ENCODE measurements around the gene FAM120A. TPM values are rescaled to one million over a fixed set of nuclear protein-coding genes. Genes with fewer than 3 reads are reported as not detected.

FAM120A gene
- total and polyA plus RNA-seq, 9 of the 15 experiments (the other 6 are each of a cell fraction or from before 2014, with no cell fraction given) = 8.7 to 71.0 (median 42.2) TPM

- TF ChIP-seq DPF2 (IDR thresholded peaks at IDR 0.05) (0 out of 2 replicates have a peak, but pooled peaks have one; percentile 38), NFE2L1 (tag; IDR thresholded peaks at IDR 0.05; ENCODE audit: borderline replicate concordance, low read depth) (peak; percentile 96), ZKSCAN1 (IDR thresholded peaks at IDR 0.05; ENCODE audit: low read depth, low read length) (no peak), FIP1L1 (IDR thresholded peaks at IDR 0.05; ENCODE audit: low read depth, low read length, poor library complexity, severe bottlenecking) (no peak), CC2D1A (IDR thresholded peaks at IDR 0.05) (no peak), ZNF212 (CRISPR knock-in tag; IDR thresholded peaks at IDR 0.05) (no peak), BACH1 (tag; IDR thresholded peaks at IDR 0.05) (peak; percentile 79), SMARCE1 (IDR thresholded peaks at IDR 0.05) (0 out of 2 replicates have a peak, but pooled peaks have one; percentile 25), HSF4 (CRISPR knock-in tag; IDR thresholded peaks at IDR 0.05; ENCODE audit: borderline replicate concordance) (no peak), CCAR2 (IDR thresholded peaks at IDR 0.05; ENCODE audit: low read depth, low read length) (no peak), SMARCA4 (IDR thresholded peaks at IDR 0.05) (peak; percentile 48; the same call in 1 of the 2 replicates), SETDB1 (IDR thresholded peaks at IDR 0.05; ENCODE audit: low read length) (no peak), CREB3 (tag; conservative IDR thresholded peaks at IDR 0.05; ENCODE audit: low read depth) (no peak), RHOXF2B (CRISPR knock-in tag; conservative IDR thresholded peaks at IDR 0.05) (no peak), PTTG1 (tag; IDR thresholded peaks at IDR 0.05; ENCODE audit: low read depth) (no peak), NR3C1 (CRISPR knock-in tag; IDR thresholded peaks at IDR 0.05) (no peak), RB1 (IDR thresholded peaks at IDR 0.05; ENCODE audit: low read depth) (no peak), LCOR (CRISPR knock-in tag; IDR thresholded peaks at IDR 0.05) (no peak)
- TF ChIP-seq, protein P1, sequence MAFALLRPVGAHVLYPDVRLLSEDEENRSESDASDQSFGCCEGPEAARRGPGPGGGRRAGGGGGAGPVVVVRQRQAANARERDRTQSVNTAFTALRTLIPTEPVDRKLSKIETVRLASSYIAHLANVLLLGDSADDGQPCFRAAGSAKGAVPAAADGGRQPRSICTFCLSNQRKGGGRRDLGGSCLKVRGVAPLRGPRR (CRISPR knock-in tag; IDR thresholded peaks at IDR 0.05) = no peak
- TF ChIP-seq, protein P2, sequence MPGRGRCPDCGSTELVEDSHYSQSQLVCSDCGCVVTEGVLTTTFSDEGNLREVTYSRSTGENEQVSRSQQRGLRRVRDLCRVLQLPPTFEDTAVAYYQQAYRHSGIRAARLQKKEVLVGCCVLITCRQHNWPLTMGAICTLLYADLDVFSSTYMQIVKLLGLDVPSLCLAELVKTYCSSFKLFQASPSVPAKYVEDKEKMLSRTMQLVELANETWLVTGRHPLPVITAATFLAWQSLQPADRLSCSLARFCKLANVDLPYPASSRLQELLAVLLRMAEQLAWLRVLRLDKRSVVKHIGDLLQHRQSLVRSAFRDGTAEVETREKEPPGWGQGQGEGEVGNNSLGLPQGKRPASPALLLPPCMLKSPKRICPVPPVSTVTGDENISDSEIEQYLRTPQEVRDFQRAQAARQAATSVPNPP (IDR thresholded peaks at IDR 0.05; ENCODE audit: borderline replicate concordance, insufficient read depth, insufficient read length) = no peak
These were observed 34.8 kb downstream of the FAM120A start (continued) for GRCh38 chr9:93486268-93486667.
